HEK293 (cell line): ENCODE measurements around the gene KLHDC7B.

Experiments used
- CTCF ChIA-PET: fragments of 350-600 bp; formaldehyde crosslinking; extraction: SDS; loops from one replicate; lab custom pipeline; 2021; ENCODE audit warnings: antibody characterized with exemption; lab: Yijun Ruan, JAX
- POLR2A ChIA-PET: fragments of 300-600 bp; formaldehyde crosslinking; extraction: SDS; loops from one replicate; lab custom pipeline; 2020; ENCODE audit warnings: antibody characterized with exemption, inconsistent platforms; lab: Yijun Ruan, JAX
- H3K27ac ChIP-seq: fragments of 200-500 bp; sonication (Bioruptor generic); 2 replicates; pipeline ENCODE4 v1.5.1; 2014; ENCODE audit warnings: low read depth, low read length, control low read depth, inconsistent platforms; ENCODE audit errors: extremely low read depth
- H3K36me3 ChIP-seq, 2 experiments: fragments of 200-500 bp in 1 of 2; sonication (Bioruptor generic) in 1 of 2; 1 replicate in 1 of 2; 2 replicates in 1 of 2; pipeline ENCODE4 v1.5.1; 2014 to 2017; ENCODE audit warnings: inconsistent platforms in 2 of 2, low read length in 2 of 2; ENCODE audit not compliant: control insufficient read depth in 2 of 2, insufficient read depth in 1 of 2
- H3K4me1 ChIP-seq: fragments of 200-500 bp; sonication (Bioruptor generic); 2 replicates; pipeline ENCODE4 v1.5.1; 2014; ENCODE audit warnings: mild to moderate bottlenecking, low read length, inconsistent platforms; ENCODE audit not compliant: control insufficient read depth, insufficient read depth
- H3K4me3 ChIP-seq: 2 replicates; pipeline ENCODE4 v1.5.1; 2011; ENCODE audit warnings: low read depth, mild to moderate bottlenecking, control low read depth, low read length, moderate library complexity
- H3K9me3 ChIP-seq: fragments of 200-500 bp; sonication (Bioruptor generic); 2 replicates; pipeline ENCODE4 v1.5.1; 2014; ENCODE audit warnings: low read depth, low read length, inconsistent platforms; ENCODE audit not compliant: control insufficient read depth, insufficient read depth
- TCF7L2 ChIP-seq: IDR thresholded peaks from 2 replicates; pipeline ENCODE4 v1.6.1; 2011; ENCODE audit warnings: low read depth, mild to moderate bottlenecking, inconsistent platforms, low read length, moderate library complexity, borderline replicate concordance
- ZNF114 ChIP-seq: fragments of 450-650 bp; formaldehyde crosslinking; IDR thresholded peaks from 2 replicates; pipeline ENCODE4 v1.5.0; 2017; ENCODE audit warnings: missing biosample characterization, missing genetic modification characterization
- ZNF24 ChIP-seq: fragments of 450-650 bp; formaldehyde crosslinking; IDR thresholded peaks from 2 replicates; pipeline ENCODE4 v1.5.1; 2016; ENCODE audit warnings: missing biosample characterization, missing genetic modification characterization
- ZNF274 ChIP-seq, 2 experiments: fragments of 200-500 bp in 1 of 2; fragments of 450-650 bp in 1 of 2; sonication (Bioruptor generic) in 1 of 2; formaldehyde crosslinking in 1 of 2; IDR thresholded peaks; 2 replicates each; pipeline versions ENCODE4 v1.5.1 to v1.6.1; 2014 to 2016; ENCODE audit warnings: borderline replicate concordance in 1 of 2, inconsistent platforms in 1 of 2, low read length in 1 of 2, missing biosample characterization in 1 of 2, missing genetic modification characterization in 1 of 2
- ZNF391 ChIP-seq: fragments of 450-650 bp; formaldehyde crosslinking; IDR thresholded peaks from 2 replicates; pipeline ENCODE4 v1.5.1; 2016; ENCODE audit warnings: low read depth, missing biosample characterization, missing genetic modification characterization, borderline replicate concordance
- ZNF501 ChIP-seq: fragments of 450-650 bp; formaldehyde crosslinking; IDR thresholded peaks from 2 replicates; pipeline ENCODE4 v1.5.1; 2016; ENCODE audit warnings: missing biosample characterization, missing genetic modification characterization
- ZNF544 ChIP-seq: fragments of 450-650 bp; formaldehyde crosslinking; IDR thresholded peaks from 2 replicates; pipeline ENCODE4 v1.5.0; 2017; ENCODE audit warnings: missing biosample characterization, missing genetic modification characterization
- ZNF549 ChIP-seq: fragments of 450-650 bp; IDR thresholded peaks from 2 replicates; pipeline ENCODE4 v1.5.1; 2018; ENCODE audit warnings: missing biosample characterization, missing genetic modification characterization, mild to moderate bottlenecking, inconsistent platforms, moderate library complexity
- ZNF596 ChIP-seq: fragments of 450-650 bp; IDR thresholded peaks from 2 replicates; pipeline ENCODE4 v1.5.0; 2018; ENCODE audit warnings: missing biosample characterization, mild to moderate bottlenecking, missing genetic modification characterization, moderate library complexity
- ZNF654 ChIP-seq: fragments of 450-650 bp; formaldehyde crosslinking; IDR thresholded peaks from 2 replicates; pipeline ENCODE4 v1.5.1; 2016; ENCODE audit warnings: low read depth, missing biosample characterization, missing genetic modification characterization
- ZNF830 ChIP-seq: fragments of 450-650 bp; IDR thresholded peaks from 2 replicates; pipeline ENCODE4 v1.5.0; 2018; ENCODE audit warnings: missing biosample characterization, missing genetic modification characterization, low read depth, mild to moderate bottlenecking, moderate library complexity
- ZNF837 ChIP-seq: fragments of 450-650 bp; formaldehyde crosslinking; IDR thresholded peaks from 2 replicates; pipeline ENCODE4 v1.5.1; 2016; ENCODE audit warnings: missing biosample characterization, missing genetic modification characterization
- TF ChIP-seq, protein P1 (sequence below): fragments of 450-650 bp; formaldehyde crosslinking; IDR thresholded peaks from 2 replicates; pipeline ENCODE4 v1.5.1; 2016; ENCODE audit warnings: missing biosample characterization, missing genetic modification characterization
- TF ChIP-seq, protein P2 (sequence below): fragments of 450-650 bp; formaldehyde crosslinking; IDR thresholded peaks from 2 replicates; pipeline ENCODE4 v1.5.1; 2016; ENCODE audit warnings: missing biosample characterization, missing genetic modification characterization
- TF ChIP-seq, protein P3 (sequence below): fragments of 450-650 bp; formaldehyde crosslinking; IDR thresholded peaks from 2 replicates; pipeline ENCODE4 v1.5.1; 2016; ENCODE audit warnings: missing biosample characterization, missing genetic modification characterization, low read depth
- TF ChIP-seq, protein P4 (sequence below): fragments of 450-650 bp; formaldehyde crosslinking; IDR thresholded peaks from 2 replicates; pipeline ENCODE4 v1.5.0; 2017; ENCODE audit warnings: missing biosample characterization, missing genetic modification characterization, borderline replicate concordance
- TF ChIP-seq, protein P5 (sequence below): sonication (generic); formaldehyde crosslinking; IDR thresholded peaks from 2 replicates; pipeline ENCODE4 v1.8.1; 2022; ENCODE audit warnings: mild to moderate bottlenecking, moderate library complexity, missing genetic modification reagents
- TF ChIP-seq, protein P6 (sequence below): fragments of 450-650 bp; formaldehyde crosslinking; IDR thresholded peaks from 2 replicates; pipeline ENCODE4 v1.5.1; 2016; ENCODE audit warnings: missing biosample characterization, missing genetic modification characterization, borderline replicate concordance

The KLHDC7B gene

DNA sequence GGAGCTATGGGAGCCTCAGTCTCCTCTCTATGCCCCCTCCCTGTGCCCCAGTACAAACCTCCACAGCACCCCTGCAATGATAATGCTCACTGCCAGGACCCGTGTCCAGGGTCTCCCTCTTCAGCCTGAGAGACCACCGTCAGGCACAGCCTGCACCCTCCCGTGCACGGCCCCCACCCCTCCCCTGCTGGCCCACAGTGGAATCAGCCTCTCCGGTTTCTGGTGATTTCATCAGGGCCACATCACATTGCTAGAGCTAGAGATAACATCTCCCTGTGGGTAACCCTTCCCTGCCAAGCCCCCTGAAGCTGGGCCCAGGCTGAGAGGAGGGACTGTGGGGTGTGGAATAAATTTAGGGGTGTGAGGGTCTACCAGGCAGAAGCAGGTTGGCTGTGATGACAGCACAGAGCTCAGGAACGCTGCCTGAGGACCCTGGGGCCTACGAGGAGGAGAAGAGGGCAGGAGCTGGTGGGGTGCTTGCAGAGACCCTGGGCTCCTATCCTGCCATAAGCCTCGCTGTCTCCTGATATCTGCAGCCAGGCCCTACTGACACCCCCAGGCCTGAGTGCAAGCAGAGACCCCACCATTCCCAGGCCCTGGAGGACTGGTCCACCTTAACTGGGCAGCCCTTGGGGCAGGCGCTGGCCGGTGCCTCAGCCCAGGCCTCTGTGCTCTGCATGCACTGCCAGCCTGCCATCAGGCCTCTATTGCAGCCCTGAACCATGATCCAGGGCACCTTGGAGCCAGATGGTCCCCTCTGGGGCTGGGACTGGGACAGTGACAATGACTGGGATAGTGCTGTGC is at the start of gene KLHDC7B (continued):
- TF ChIP-seq, protein P1, sequence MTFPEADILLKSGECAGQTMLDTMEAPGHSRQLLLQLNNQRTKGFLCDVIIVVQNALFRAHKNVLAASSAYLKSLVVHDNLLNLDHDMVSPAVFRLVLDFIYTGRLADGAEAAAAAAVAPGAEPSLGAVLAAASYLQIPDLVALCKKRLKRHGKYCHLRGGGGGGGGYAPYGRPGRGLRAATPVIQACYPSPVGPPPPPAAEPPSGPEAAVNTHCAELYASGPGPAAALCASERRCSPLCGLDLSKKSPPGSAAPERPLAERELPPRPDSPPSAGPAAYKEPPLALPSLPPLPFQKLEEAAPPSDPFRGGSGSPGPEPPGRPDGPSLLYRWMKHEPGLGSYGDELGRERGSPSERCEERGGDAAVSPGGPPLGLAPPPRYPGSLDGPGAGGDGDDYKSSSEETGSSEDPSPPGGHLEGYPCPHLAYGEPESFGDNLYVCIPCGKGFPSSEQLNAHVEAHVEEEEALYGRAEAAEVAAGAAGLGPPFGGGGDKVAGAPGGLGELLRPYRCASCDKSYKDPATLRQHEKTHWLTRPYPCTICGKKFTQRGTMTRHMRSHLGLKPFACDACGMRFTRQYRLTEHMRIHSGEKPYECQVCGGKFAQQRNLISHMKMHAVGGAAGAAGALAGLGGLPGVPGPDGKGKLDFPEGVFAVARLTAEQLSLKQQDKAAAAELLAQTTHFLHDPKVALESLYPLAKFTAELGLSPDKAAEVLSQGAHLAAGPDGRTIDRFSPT (tag by site-specific recombination): 0 out of 2 replicates have a peak, but pooled peaks have one; percentile 59
- TF ChIP-seq ZNF501 (tag by site-specific recombination): no peak
- no peak for TF ChIP-seq ZNF391
- TF ChIP-seq, protein P2, sequence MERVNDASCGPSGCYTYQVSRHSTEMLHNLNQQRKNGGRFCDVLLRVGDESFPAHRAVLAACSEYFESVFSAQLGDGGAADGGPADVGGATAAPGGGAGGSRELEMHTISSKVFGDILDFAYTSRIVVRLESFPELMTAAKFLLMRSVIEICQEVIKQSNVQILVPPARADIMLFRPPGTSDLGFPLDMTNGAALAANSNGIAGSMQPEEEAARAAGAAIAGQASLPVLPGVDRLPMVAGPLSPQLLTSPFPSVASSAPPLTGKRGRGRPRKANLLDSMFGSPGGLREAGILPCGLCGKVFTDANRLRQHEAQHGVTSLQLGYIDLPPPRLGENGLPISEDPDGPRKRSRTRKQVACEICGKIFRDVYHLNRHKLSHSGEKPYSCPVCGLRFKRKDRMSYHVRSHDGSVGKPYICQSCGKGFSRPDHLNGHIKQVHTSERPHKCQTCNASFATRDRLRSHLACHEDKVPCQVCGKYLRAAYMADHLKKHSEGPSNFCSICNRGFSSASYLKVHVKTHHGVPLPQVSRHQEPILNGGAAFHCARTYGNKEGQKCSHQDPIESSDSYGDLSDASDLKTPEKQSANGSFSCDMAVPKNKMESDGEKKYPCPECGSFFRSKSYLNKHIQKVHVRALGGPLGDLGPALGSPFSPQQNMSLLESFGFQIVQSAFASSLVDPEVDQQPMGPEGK: peak; percentile 94
- TF ChIP-seq ZNF596 (tag by site-specific recombination): no peak
- TF ChIP-seq, protein P3, sequence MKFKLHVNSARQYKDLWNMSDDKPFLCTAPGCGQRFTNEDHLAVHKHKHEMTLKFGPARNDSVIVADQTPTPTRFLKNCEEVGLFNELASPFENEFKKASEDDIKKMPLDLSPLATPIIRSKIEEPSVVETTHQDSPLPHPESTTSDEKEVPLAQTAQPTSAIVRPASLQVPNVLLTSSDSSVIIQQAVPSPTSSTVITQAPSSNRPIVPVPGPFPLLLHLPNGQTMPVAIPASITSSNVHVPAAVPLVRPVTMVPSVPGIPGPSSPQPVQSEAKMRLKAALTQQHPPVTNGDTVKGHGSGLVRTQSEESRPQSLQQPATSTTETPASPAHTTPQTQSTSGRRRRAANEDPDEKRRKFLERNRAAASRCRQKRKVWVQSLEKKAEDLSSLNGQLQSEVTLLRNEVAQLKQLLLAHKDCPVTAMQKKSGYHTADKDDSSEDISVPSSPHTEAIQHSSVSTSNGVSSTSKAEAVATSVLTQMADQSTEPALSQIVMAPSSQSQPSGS (tag by site-specific recombination): no peak
- TF ChIP-seq, protein P4, sequence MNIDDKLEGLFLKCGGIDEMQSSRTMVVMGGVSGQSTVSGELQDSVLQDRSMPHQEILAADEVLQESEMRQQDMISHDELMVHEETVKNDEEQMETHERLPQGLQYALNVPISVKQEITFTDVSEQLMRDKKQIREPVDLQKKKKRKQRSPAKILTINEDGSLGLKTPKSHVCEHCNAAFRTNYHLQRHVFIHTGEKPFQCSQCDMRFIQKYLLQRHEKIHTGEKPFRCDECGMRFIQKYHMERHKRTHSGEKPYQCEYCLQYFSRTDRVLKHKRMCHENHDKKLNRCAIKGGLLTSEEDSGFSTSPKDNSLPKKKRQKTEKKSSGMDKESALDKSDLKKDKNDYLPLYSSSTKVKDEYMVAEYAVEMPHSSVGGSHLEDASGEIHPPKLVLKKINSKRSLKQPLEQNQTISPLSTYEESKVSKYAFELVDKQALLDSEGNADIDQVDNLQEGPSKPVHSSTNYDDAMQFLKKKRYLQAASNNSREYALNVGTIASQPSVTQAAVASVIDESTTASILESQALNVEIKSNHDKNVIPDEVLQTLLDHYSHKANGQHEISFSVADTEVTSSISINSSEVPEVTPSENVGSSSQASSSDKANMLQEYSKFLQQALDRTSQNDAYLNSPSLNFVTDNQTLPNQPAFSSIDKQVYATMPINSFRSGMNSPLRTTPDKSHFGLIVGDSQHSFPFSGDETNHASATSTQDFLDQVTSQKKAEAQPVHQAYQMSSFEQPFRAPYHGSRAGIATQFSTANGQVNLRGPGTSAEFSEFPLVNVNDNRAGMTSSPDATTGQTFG: no peak

DNA sequence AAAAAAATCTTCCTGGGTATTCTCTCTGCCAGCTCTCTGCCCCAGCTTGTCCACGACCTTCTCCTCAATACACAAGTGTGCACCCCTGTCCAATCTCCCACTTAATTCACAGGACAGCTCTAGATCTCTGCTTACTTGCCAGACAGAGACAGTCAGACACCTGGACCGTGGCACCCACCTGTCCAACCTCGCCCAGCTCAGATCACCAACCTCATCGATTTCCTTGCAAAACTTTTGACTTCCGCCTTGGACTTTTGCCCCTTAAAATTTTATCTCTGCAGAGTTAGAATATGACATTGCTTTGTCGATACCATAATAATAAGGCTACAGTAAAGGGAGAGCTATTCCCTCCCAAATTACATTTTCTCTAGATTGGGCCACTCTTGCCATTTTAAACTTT is 48.6 kb upstream of the KLHDC7B start:
- POLR2A ChIA-PET: interaction anchor here (0.7 to 3.8 kb wide), 8 partner anchors 10 to 116 kb away, joined by 3 to 33 read pairs (median 7); partner anchors contain the start of genes LMF2, MIOX, NCAPH2 and SCO2

More for the DNA sequence above, 48.6 kb upstream of the KLHDC7B start:
- Histone ChIP-seq H3K4me3 (no peak overlapping the region), H3K27ac (no peak overlapping the region), H3K9me3 (no peaks in the 10 kb centered on the region), H3K4me1 (no peaks in the 10 kb centered on the region), H3K36me3 (peaks cover 0 to 1% of the 10 kb centered on the region in 2 experiments; a peak in 1 of 3 replicates)
- TF ChIP-seq, protein P2: no peak
- TF ChIP-seq ZNF114 (tag by site-specific recombination) (no peak), ZNF837 (tag by site-specific recombination) (no peak), ZNF654 (tag by site-specific recombination) (no peak), ZNF830 (tag by site-specific recombination) (no peak), ZNF549 (no peak), ZNF544 (tag by site-specific recombination) (no peak), ZNF274 (IDR thresholded peaks at IDR 0.05; ENCODE audit: low read length) (no peak), ZNF274 (tag by site-specific recombination; IDR thresholded peaks at IDR 0.05; ENCODE audit: borderline replicate concordance) (no peak), TCF7L2 (no peak), ZNF24 (tag by site-specific recombination) (no peak)
- TF ChIP-seq, protein P5, sequence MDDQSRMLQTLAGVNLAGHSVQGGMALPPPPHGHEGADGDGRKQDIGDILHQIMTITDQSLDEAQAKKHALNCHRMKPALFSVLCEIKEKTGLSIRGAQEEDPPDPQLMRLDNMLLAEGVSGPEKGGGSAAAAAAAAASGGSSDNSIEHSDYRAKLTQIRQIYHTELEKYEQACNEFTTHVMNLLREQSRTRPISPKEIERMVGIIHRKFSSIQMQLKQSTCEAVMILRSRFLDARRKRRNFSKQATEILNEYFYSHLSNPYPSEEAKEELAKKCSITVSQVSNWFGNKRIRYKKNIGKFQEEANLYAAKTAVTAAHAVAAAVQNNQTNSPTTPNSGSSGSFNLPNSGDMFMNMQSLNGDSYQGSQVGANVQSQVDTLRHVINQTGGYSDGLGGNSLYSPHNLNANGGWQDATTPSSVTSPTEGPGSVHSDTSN (CRISPR knock-in tag): no peak
- TF ChIP-seq, protein P6, sequence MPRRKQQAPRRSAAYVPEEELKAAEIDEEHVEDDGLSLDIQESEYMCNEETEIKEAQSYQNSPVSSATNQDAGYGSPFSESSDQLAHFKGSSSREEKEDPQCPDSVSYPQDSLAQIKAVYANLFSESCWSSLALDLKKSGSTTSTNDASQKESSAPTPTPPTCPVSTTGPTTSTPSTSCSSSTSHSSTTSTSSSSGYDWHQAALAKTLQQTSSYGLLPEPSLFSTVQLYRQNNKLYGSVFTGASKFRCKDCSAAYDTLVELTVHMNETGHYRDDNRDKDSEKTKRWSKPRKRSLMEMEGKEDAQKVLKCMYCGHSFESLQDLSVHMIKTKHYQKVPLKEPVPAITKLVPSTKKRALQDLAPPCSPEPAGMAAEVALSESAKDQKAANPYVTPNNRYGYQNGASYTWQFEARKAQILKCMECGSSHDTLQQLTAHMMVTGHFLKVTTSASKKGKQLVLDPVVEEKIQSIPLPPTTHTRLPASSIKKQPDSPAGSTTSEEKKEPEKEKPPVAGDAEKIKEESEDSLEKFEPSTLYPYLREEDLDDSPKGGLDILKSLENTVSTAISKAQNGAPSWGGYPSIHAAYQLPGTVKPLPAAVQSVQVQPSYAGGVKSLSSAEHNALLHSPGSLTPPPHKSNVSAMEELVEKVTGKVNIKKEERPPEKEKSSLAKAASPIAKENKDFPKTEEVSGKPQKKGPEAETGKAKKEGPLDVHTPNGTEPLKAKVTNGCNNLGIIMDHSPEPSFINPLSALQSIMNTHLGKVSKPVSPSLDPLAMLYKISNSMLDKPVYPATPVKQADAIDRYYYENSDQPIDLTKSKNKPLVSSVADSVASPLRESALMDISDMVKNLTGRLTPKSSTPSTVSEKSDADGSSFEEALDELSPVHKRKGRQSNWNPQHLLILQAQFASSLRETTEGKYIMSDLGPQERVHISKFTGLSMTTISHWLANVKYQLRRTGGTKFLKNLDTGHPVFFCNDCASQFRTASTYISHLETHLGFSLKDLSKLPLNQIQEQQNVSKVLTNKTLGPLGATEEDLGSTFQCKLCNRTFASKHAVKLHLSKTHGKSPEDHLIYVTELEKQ: no peak
- CTCF ChIA-PET: interaction anchor here (0.6 to 3.7 kb wide), 15 partner anchors 9 to 343 kb away, joined by 3 to 24 read pairs (median 6); partner anchors contain the start of genes MIOX, SCO2 and SYCE3
